ENCODE results near the gene IQCM.

IQCM gene

GRCh38 chr4:149328161-149328560, 487.5 kb downstream of the IQCM start:
- in situ Hi-C loops (cut with MboI; ENCODE audit: low sequenced_read_pairs) = no loop called here

GRCh38 chr4:149322203-149322602, 493.4 kb downstream of the IQCM start:
- in situ Hi-C loops (cut with MboI; ENCODE audit: low sequenced_read_pairs) = no loop called here

- in situ Hi-C loops (cut with MboI; ENCODE audit: low sequenced_read_pairs) = no loop called here
Observed at GRCh38 chr4:149321438-149321837, 494.2 kb downstream of the IQCM start.

GRCh38 chr4:149311076-149311475, 504.6 kb downstream of the IQCM start:
- in situ Hi-C loops (cut with MboI; ENCODE audit: low sequenced_read_pairs) = no loop called here

GRCh38 chr4:149306537-149306936, 509.1 kb downstream of the IQCM start:
- in situ Hi-C loops (cut with MboI; ENCODE audit: low sequenced_read_pairs) = no loop called here
